ENCODE results near the gene HCN1.
"Not testable (repeated sequence)": the region's sequence is repeated elsewhere in the genome, so short reads cannot be mapped to it uniquely, and the experiment has no call there.

Gene HCN1

GRCh38 chr5:45609661-45610060, 86.5 kb downstream of the HCN1 start:
- no peak for DNase-seq

- DNase-seq, result no peak
Observed at GRCh38 chr5:45604092-45604491, 92.1 kb downstream of the HCN1 start.

GRCh38 chr5:45601424-45601823, 94.8 kb downstream of the HCN1 start:
- DNase-seq, result no peak

GRCh38 chr5:45596320-45596719, 99.9 kb downstream of the HCN1 start:
- no peak for DNase-seq

GRCh38 chr5:45586001-45586400, 110.2 kb downstream of the HCN1 start:
- DNase-seq, result not testable (repeated sequence)

GRCh38 chr5:45578270-45578669, 117.9 kb downstream of the HCN1 start:
- DNase-seq, result no peak

GRCh38 chr5:45568813-45569212, 127.4 kb downstream of the HCN1 start:
- no peak for DNase-seq

GRCh38 chr5:45542421-45542820, 153.8 kb downstream of the HCN1 start:
- DNase-seq, result no peak

GRCh38 chr5:45533663-45534062, 162.5 kb downstream of the HCN1 start:
- DNase-seq, result no peak

- no peak for DNase-seq
Observed at GRCh38 chr5:45532826-45533624, 163.2 kb downstream of the HCN1 start.

GRCh38 chr5:45521067-45521466, 175.1 kb downstream of the HCN1 start:
- DNase-seq, result no peak

GRCh38 chr5:45512521-45512920, 183.7 kb downstream of the HCN1 start:
- no peak for DNase-seq

GRCh38 chr5:45509371-45509770, 186.8 kb downstream of the HCN1 start:
- no peak for DNase-seq

- no peak for DNase-seq
Observed at GRCh38 chr5:45508135-45508534, 188.0 kb downstream of the HCN1 start.

GRCh38 chr5:45507178-45507577, 189.0 kb downstream of the HCN1 start:
- no peak for DNase-seq

- not testable (repeated sequence) for DNase-seq
Observed at GRCh38 chr5:45499006-45499405, 197.2 kb downstream of the HCN1 start.

GRCh38 chr5:45491368-45491767, 204.8 kb downstream of the HCN1 start:
- DNase-seq, result no peak

GRCh38 chr5:45484781-45485180, 211.4 kb downstream of the HCN1 start:
- DNase-seq, result no peak

- DNase-seq, result no peak
Observed at GRCh38 chr5:45454114-45454513, 242.1 kb downstream of the HCN1 start.

GRCh38 chr5:45444856-45445255, 251.3 kb downstream of the HCN1 start:
- not testable (repeated sequence) for DNase-seq

- no peak for DNase-seq
Observed at GRCh38 chr5:45440466-45440865, 255.7 kb downstream of the HCN1 start.

- no peak for DNase-seq
Observed at GRCh38 chr5:45437752-45438151, 258.4 kb downstream of the HCN1 start.

- no peak for DNase-seq
Observed at GRCh38 chr5:45417285-45417998, 278.7 kb downstream of the HCN1 start.
